SK-N-SH (cell line): Measurements from ENCODE around the gene FERMT2. TPM values are rescaled to one million over a fixed set of nuclear protein-coding genes. Genes with fewer than 3 reads are reported as not detected.
A peak's percentile ranks its signal among the peaks of the same experiment; 100 is the strongest.

Experiments
- CTCF ChIA-PET: fragments of 300-600, 350-600 bp; formaldehyde crosslinking; extraction: SDS; loops from one replicate; lab custom pipeline; 2021; lab: Yijun Ruan, JAX
- POLR2A ChIA-PET: fragments of 350-600 bp; sonication (Branson Sonifier 250); formaldehyde crosslinking; extraction: SDS; loops from one replicate; lab custom pipeline; 2020; ENCODE audit warnings: antibody characterized with exemption, inconsistent platforms; lab: Yijun Ruan, JAX
- DNase-seq: peaks from one replicate; pipeline ENCODE4 v3.0.0; 2012
- H2AFZ ChIP-seq: fragments of 200-600 bp; sonication (generic); 2 replicates; pipeline ENCODE4 v1.8.1; 2016; ENCODE audit warnings: antibody characterized with exemption, mild to moderate bottlenecking, low read depth
- H3F3A ChIP-seq: fragments of 200-600 bp; sonication (generic); replicated peaks from 2 replicates; pipeline ENCODE3; 2016; ENCODE audit warnings: antibody characterized with exemption, mild to moderate bottlenecking; ENCODE audit not compliant: insufficient read depth
- H3K27ac ChIP-seq, 2 experiments: fragments of 200-500 bp in 1 of 2; fragments of 200-600 bp in 1 of 2; sonication (Bioruptor generic) in 1 of 2; sonication (generic), shearing (Covaris generic) in 1 of 2; 2 replicates each; pipeline versions ENCODE4 v1.5.1 to v1.6.1; 2014 to 2016; ENCODE audit warnings: low read depth in 2 of 2, inconsistent platforms in 1 of 2, low read length in 1 of 2, mild to moderate bottlenecking in 1 of 2, mixed read lengths in 1 of 2
- H3K27me3 ChIP-seq: fragments of 200-600 bp; sonication (generic), shearing (Covaris generic); 2 replicates; pipeline ENCODE4 v1.6.1; 2016; ENCODE audit warnings: mixed run types; ENCODE audit not compliant: insufficient read depth
- H3K36me3 ChIP-seq, 2 experiments: fragments of 200-500 bp in 1 of 2; fragments of 200-600 bp in 1 of 2; sonication (Bioruptor generic) in 1 of 2; sonication (generic) in 1 of 2; replicated peaks in 1 of 2; 2 replicates each; pipeline versions ENCODE3 to v1.5.1; 2014 to 2016; ENCODE audit warnings: low read length in 1 of 2, mild to moderate bottlenecking in 1 of 2; ENCODE audit not compliant: insufficient read depth in 2 of 2, control insufficient read depth in 1 of 2
- H3K4me1 ChIP-seq, 2 experiments: fragments of 200-500 bp in 1 of 2; fragments of 200-600 bp in 1 of 2; sonication (Bioruptor generic) in 1 of 2; sonication (generic), shearing (Covaris generic) in 1 of 2; 2 replicates each; pipeline versions ENCODE4 v1.5.1 to v1.6.1; 2014 to 2016; ENCODE audit warnings: low read depth in 1 of 2, low read length in 1 of 2, mixed run types in 1 of 2; ENCODE audit not compliant: insufficient read depth in 2 of 2, control insufficient read depth in 1 of 2
- H3K4me2 ChIP-seq: fragments of 200-600 bp; sonication (generic), shearing (Covaris generic); 2 replicates; pipeline ENCODE4 v1.6.1; 2017; ENCODE audit warnings: mixed run types
- H3K4me3 ChIP-seq, 2 experiments: fragments of 200-500 bp in 1 of 2; fragments of 200-600 bp in 1 of 2; sonication (Bioruptor generic) in 1 of 2; sonication (generic), shearing (Covaris generic) in 1 of 2; 2 replicates each; pipeline versions ENCODE4 v1.5.1 to v1.8.1; 2014 to 2016; ENCODE audit warnings: low read depth in 2 of 2, inconsistent platforms in 1 of 2, low read length in 1 of 2, mild to moderate bottlenecking in 1 of 2, mixed read lengths in 1 of 2, moderate library complexity in 1 of 2
- H3K79me2 ChIP-seq: fragments of 200-600 bp; sonication (generic); 2 replicates; pipeline ENCODE4 v1.8.1; 2017; ENCODE audit warnings: mild to moderate bottlenecking; ENCODE audit not compliant: insufficient read depth
- H3K9ac ChIP-seq: fragments of 200-600 bp; sonication (generic); 2 replicates; pipeline ENCODE4 v1.6.1; 2017; ENCODE audit warnings: mixed run types
- H3K9me2 ChIP-seq: fragments of 200-600 bp; sonication (generic); 2 replicates; pipeline ENCODE4 v1.6.1; 2017; ENCODE audit warnings: mixed run types
- H3K9me3 ChIP-seq: fragments of 200-600 bp; sonication (generic); 2 replicates; pipeline ENCODE4 v1.6.1; 2017; ENCODE audit warnings: mixed run types, mild to moderate bottlenecking, moderate library complexity
- H4K20me1 ChIP-seq: fragments of 200-600 bp; sonication (generic); 2 replicates; pipeline ENCODE4 v1.6.1; 2017; ENCODE audit warnings: mild to moderate bottlenecking, mixed run types; ENCODE audit not compliant: insufficient read depth
- CTCF ChIP-seq: fragments of 200-600 bp; sonication (generic); IDR thresholded peaks from 2 replicates; pipeline ENCODE4 v1.6.1; 2017; ENCODE audit warnings: antibody characterized with exemption, mild to moderate bottlenecking, moderate library complexity
- ELF1 ChIP-seq: IDR thresholded peaks from 2 replicates; pipeline ENCODE4 v1.4.0; 2012
- FOSL2 ChIP-seq: IDR thresholded peaks from 2 replicates; pipeline ENCODE4 v1.4.0; 2012; ENCODE audit warnings: low read depth, mild to moderate bottlenecking, moderate library complexity, borderline replicate concordance
- FOXM1 ChIP-seq: IDR thresholded peaks from 2 replicates; pipeline ENCODE4 v1.4.0; 2012; ENCODE audit warnings: low read depth, mild to moderate bottlenecking
- GABPA ChIP-seq: IDR thresholded peaks from 2 replicates; pipeline ENCODE4 v1.4.0; 2012; ENCODE audit warnings: low read depth, mild to moderate bottlenecking
- GATA2 ChIP-seq: sonication (generic); formaldehyde crosslinking; IDR thresholded peaks from 2 replicates; pipeline ENCODE4 v1.5.0; 2020; ENCODE audit warnings: mild to moderate bottlenecking, missing genetic modification reagents
- JUND ChIP-seq: IDR thresholded peaks from 2 replicates; pipeline ENCODE4 v1.4.0; 2012
- MEF2A ChIP-seq: IDR thresholded peaks from 2 replicates; pipeline ENCODE4 v1.4.0; 2012; ENCODE audit warnings: low read depth, borderline replicate concordance
- MXI1 ChIP-seq: IDR thresholded peaks from 2 replicates; pipeline ENCODE4 v1.6.1; 2012; ENCODE audit warnings: mild to moderate bottlenecking, low read depth, low read length, improper control_type of control experiment
- NFIC ChIP-seq: IDR thresholded peaks from 2 replicates; pipeline ENCODE4 v1.4.0; 2012; ENCODE audit warnings: borderline replicate concordance
- POLR2AphosphoS5 ChIP-seq: IDR thresholded peaks from 2 replicates; pipeline ENCODE4 v1.6.1; 2012; ENCODE audit warnings: low read depth, low read length
- RAD21 ChIP-seq: IDR thresholded peaks from 2 replicates; pipeline ENCODE4 v1.6.1; 2012; ENCODE audit warnings: mild to moderate bottlenecking, low read length
- RCOR1 ChIP-seq: fragments of 150-350 bp; IDR thresholded peaks from 2 replicates; pipeline ENCODE4 v1.6.1; 2017; ENCODE audit warnings: antibody characterized with exemption, low read length
- RXRA ChIP-seq: IDR thresholded peaks from 2 replicates; pipeline ENCODE4 v1.4.0; 2012; ENCODE audit warnings: low read depth, mild to moderate bottlenecking, borderline replicate concordance
- TCF12 ChIP-seq: IDR thresholded peaks from 2 replicates; pipeline ENCODE4 v1.4.0; 2012
- TEAD4 ChIP-seq: IDR thresholded peaks from 2 replicates; pipeline ENCODE4 v1.4.0; 2012; ENCODE audit warnings: mild to moderate bottlenecking, borderline replicate concordance; ENCODE audit not compliant: insufficient read depth
- USF2 ChIP-seq: fragments of 150-350 bp; IDR thresholded peaks from 2 replicates; pipeline ENCODE4 v1.6.1; 2017; ENCODE audit warnings: antibody characterized with exemption, low read length, low read depth, borderline replicate concordance
- YY1 ChIP-seq: IDR thresholded peaks from 2 replicates; pipeline ENCODE4 v1.4.0; 2012; ENCODE audit warnings: low read depth, mild to moderate bottlenecking
- WGBS: methylation state at CpG from one replicate; pipeline ENCODE4 v1.1.6; 2017; ENCODE audit warnings: low lambda C conversion rate; 5-methylcytosine and 5-hydroxymethylcytosine counted together
- polyA plus RNA-seq, 3 experiments: library from polyadenylated mRNA; depleted of rRNA; stranded (reverse); fragments of >200 nt; gene quantifications; 2 replicates each; pipeline ENCODE4 v1.2.3, GENCODE V29; 2012
- TF ChIP-seq, protein P1 (sequence below): IDR thresholded peaks from 2 replicates; pipeline ENCODE4 v1.4.0; 2012; ENCODE audit warnings: low read depth, borderline replicate concordance
- TF ChIP-seq, protein P2 (sequence below): fragments of 150-350 bp; IDR thresholded peaks from 2 replicates; pipeline ENCODE4 v1.6.1; 2016; ENCODE audit warnings: mild to moderate bottlenecking, low read depth, low read length
- TF ChIP-seq, protein P3 (sequence below): IDR thresholded peaks from 2 replicates; pipeline ENCODE4; 2012

Gene FERMT2
- polyA plus RNA-seq, 1 of the 3 experiments (the other 2 are of a cell fraction): 40.1 TPM

DNA sequence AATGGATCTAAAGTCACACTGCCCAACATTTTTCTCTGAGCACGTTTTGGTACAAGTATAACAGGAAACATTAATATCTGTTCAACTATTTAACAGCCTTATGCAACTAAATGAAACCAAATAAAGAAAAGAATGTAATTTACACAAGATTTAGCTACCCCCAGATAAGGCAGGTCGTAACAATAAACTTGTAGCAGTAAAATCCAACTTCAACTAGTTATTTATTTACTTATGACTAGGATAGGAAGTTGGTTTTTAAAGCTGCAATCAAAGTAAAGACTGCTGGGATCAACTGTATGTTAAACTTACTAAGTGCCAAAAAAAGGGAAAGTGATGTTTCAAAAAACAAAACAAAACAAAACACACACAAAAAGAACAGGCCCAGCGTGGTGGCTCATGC is 30.9 kb downstream of the FERMT2 start:
- Histone ChIP-seq H3K4me3 (no peak overlapping the region), H4K20me1 (peaks cover 100% of the 10 kb centered on the region), H3K27me3 (no peaks in the 10 kb centered on the region), H3K36me3 (peaks cover 23 to 40% of the 10 kb centered on the region in 2 experiments), H3K9me3 (no peaks in the 10 kb centered on the region), H3K4me2 (no peak overlapping the region), H3F3A (peaks cover 65% of the 10 kb centered on the region), H3K9ac (no peak overlapping the region), H3K9me2 (no peaks in the 10 kb centered on the region), H2AFZ (no peak overlapping the region), H3K27ac (peak overlapping the region in 1 of 2 experiments; percentile 70; a peak in 2 of 4 replicates), H3K79me2 (peaks cover 100% of the 10 kb centered on the region), H3K4me1 (peaks cover 8 to 44% of the 10 kb centered on the region in 2 experiments)
- WGBS: 69% methylated on average over 3 of the region's 3 CpGs
- POLR2A ChIA-PET: interaction anchor here (1.0 kb wide), 1 partner anchor 31 kb away, joined by 3 read pairs; no protein-coding TSS in a partner anchor
- TF ChIP-seq POLR2AphosphoS5: no peak
- TF ChIP-seq, protein P1, sequence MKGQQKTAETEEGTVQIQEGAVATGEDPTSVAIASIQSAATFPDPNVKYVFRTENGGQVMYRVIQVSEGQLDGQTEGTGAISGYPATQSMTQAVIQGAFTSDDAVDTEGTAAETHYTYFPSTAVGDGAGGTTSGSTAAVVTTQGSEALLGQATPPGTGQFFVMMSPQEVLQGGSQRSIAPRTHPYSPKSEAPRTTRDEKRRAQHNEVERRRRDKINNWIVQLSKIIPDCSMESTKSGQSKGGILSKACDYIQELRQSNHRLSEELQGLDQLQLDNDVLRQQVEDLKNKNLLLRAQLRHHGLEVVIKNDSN: no peak
- no peak for TF ChIP-seq MEF2A
- no peak for TF ChIP-seq YY1
- TF ChIP-seq NFIC: no peak
- TF ChIP-seq RXRA: no peak
- TF ChIP-seq, protein P2, sequence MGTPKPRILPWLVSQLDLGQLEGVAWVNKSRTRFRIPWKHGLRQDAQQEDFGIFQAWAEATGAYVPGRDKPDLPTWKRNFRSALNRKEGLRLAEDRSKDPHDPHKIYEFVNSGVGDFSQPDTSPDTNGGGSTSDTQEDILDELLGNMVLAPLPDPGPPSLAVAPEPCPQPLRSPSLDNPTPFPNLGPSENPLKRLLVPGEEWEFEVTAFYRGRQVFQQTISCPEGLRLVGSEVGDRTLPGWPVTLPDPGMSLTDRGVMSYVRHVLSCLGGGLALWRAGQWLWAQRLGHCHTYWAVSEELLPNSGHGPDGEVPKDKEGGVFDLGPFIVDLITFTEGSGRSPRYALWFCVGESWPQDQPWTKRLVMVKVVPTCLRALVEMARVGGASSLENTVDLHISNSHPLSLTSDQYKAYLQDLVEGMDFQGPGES: no peak
- TF ChIP-seq TEAD4: no peak
- TF ChIP-seq USF2: no peak
- CTCF ChIA-PET: interaction anchor here (0.6 to 0.8 kb wide), 2 partner anchors 14 to 1341 kb away, joined by 3 read pairs; no protein-coding TSS in a partner anchor
- DNase-seq: no peak

DNA sequence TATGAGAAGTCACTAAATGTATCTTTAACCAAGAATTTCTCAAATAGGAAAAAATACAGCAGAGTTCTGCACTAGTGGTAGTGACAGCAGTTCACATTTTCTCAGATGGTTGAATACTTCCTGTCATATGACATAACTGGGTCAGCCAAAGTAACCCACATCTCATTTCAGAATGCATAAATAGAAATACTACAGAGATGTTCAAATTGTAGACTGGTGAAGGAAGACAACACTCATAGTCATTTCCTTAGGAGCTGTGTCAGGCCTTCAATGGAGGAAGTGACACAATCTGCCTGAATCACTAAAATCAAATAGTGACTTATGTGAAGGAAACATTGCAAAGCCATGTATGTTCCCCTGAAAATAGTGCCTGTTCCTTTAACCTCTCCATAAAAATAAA is 32.4 kb downstream of the FERMT2 start:
- Histone ChIP-seq H3K9me2 (no peaks in the 10 kb centered on the region), H3K36me3 (peaks cover 23 to 48% of the 10 kb centered on the region in 2 experiments), H3K9me3 (no peaks in the 10 kb centered on the region), H3F3A (peaks cover 61% of the 10 kb centered on the region), H3K27me3 (no peaks in the 10 kb centered on the region), H3K4me2 (no peak overlapping the region), H3K4me3 (no peak overlapping the region; a peak in 1 of 4 replicates), H3K79me2 (peaks cover 100% of the 10 kb centered on the region), H3K9ac (no peak overlapping the region), H3K27ac (peak overlapping the region in 1 of 2 experiments; percentile 70; a peak in 2 of 4 replicates), H3K4me1 (peaks cover 8 to 35% of the 10 kb centered on the region in 2 experiments), H2AFZ (no peak overlapping the region), H4K20me1 (peaks cover 98% of the 10 kb centered on the region)
- CTCF ChIA-PET: interaction anchor here (0.9 to 1.0 kb wide), 2 partner anchors 8 to 82 kb away, joined by 3 to 4 read pairs; no protein-coding TSS in a partner anchor
- DNase-seq: no peak
- POLR2A ChIA-PET: no interaction called here
- no peak for TF ChIP-seq RCOR1
- TF ChIP-seq JUND: peak; percentile 38
- TF ChIP-seq, protein P3, sequence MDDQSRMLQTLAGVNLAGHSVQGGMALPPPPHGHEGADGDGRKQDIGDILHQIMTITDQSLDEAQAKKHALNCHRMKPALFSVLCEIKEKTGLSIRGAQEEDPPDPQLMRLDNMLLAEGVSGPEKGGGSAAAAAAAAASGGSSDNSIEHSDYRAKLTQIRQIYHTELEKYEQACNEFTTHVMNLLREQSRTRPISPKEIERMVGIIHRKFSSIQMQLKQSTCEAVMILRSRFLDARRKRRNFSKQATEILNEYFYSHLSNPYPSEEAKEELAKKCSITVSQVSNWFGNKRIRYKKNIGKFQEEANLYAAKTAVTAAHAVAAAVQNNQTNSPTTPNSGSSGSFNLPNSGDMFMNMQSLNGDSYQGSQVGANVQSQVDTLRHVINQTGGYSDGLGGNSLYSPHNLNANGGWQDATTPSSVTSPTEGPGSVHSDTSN: peak; percentile 22; the same call in 1 of the 2 replicates
- TF ChIP-seq GABPA: no peak
- no peak for TF ChIP-seq RAD21
- no peak for TF ChIP-seq RXRA
- TF ChIP-seq MXI1: no peak
- TF ChIP-seq TCF12: peak; percentile 24; the same call in 1 of the 2 replicates
- no peak for TF ChIP-seq GATA2
- no peak for TF ChIP-seq ELF1
- peak; percentile 43; the same call in 1 of the 2 replicates for TF ChIP-seq FOSL2
- no peak for TF ChIP-seq USF2
- no peak for TF ChIP-seq POLR2AphosphoS5
- TF ChIP-seq CTCF: no peak
- no peak for TF ChIP-seq NFIC
- no peak for TF ChIP-seq TEAD4
- TF ChIP-seq FOXM1: no peak
- TF ChIP-seq YY1: no peak
- peak; percentile 56; the same call in 1 of the 2 replicates for TF ChIP-seq MEF2A
